SHP77 (cell line): ENCODE measurements around the gene THUMPD3.

Source experiments
- DNase-seq, 2 experiments: peaks; one replicate each; lab custom pipeline; 2025; lab: John Stamatoyannopoulos, UW

Gene THUMPD3

GRCh38 chr3:9397332-9397905, 34.6 kb downstream of the THUMPD3 start, which contains the start of gene SETD5:
SETD5 (plus strand) TSS chr3:9397615; CDS start chr3:9428939, 31,324 bp downstream.
- peak; percentile 84 to 95 for DNase-seq

- DNase-seq: no peak
Observed at GRCh38 chr3:9397906-9398699, 35.2 kb downstream of the THUMPD3 start.

GRCh38 chr3:9398700-9399336, 36.0 kb downstream of the THUMPD3 start:
- DNase-seq: no peak

GRCh38 chr3:9399337-9399703, 36.5 kb downstream of the THUMPD3 start:
- no peak for DNase-seq

- DNase-seq: peak; percentile 89 to 90
Observed at GRCh38 chr3:9399746-9400145, 36.9 kb downstream of the THUMPD3 start.

- DNase-seq: no peak
Observed at GRCh38 chr3:9400616-9401015, 37.8 kb downstream of the THUMPD3 start.

- no peak for DNase-seq
Observed at GRCh38 chr3:9401986-9402385, 39.1 kb downstream of the THUMPD3 start.

GRCh38 chr3:9402410-9403228, 39.8 kb downstream of the THUMPD3 start:
- DNase-seq: peak; percentile 56 to 69

- DNase-seq: no peak
Observed at GRCh38 chr3:9403463-9403862, 40.6 kb downstream of the THUMPD3 start.

- DNase-seq: no peak
Observed at GRCh38 chr3:9404680-9405079, 41.8 kb downstream of the THUMPD3 start.

- no peak for DNase-seq
Observed at GRCh38 chr3:9405756-9406155, 42.9 kb downstream of the THUMPD3 start.

GRCh38 chr3:9406856-9407626, 44.2 kb downstream of the THUMPD3 start:
- DNase-seq: no peak

GRCh38 chr3:9408061-9408460, 45.2 kb downstream of the THUMPD3 start:
- DNase-seq: no peak

- no peak for DNase-seq
Observed at GRCh38 chr3:9408546-9408945, 45.7 kb downstream of the THUMPD3 start.

GRCh38 chr3:9409981-9410854, 47.4 kb downstream of the THUMPD3 start:
- DNase-seq: no peak

- no peak for DNase-seq
Observed at GRCh38 chr3:9411302-9411701, 48.4 kb downstream of the THUMPD3 start.

- no peak for DNase-seq
Observed at GRCh38 chr3:9412293-9412692, 49.4 kb downstream of the THUMPD3 start.

GRCh38 chr3:9414826-9415225, 52.0 kb downstream of the THUMPD3 start:
- no peak for DNase-seq

- DNase-seq: no peak
Observed at GRCh38 chr3:9415485-9416138, 52.8 kb downstream of the THUMPD3 start.
